Epithelial cell of proximal tubule (primary cell): Measurements from ENCODE around the gene RPN2. TPM values are rescaled to one million over a fixed set of nuclear protein-coding genes. Genes with fewer than 3 reads are reported as not detected.

Source experiments
- DNase-seq: peaks from one replicate; pipeline ENCODE4 v3.0.0-alpha.2; 2011; ENCODE audit warnings: low read depth
- H3K4me3 ChIP-seq: 2 replicates; pipeline ENCODE4 v1.5.1; 2011; ENCODE audit warnings: low read depth, mild to moderate bottlenecking, low read length
- total RNA-seq: library from RNA; depleted of rRNA; stranded (reverse); fragments of >200 nt; gene quantifications from 2 replicates; pipeline ENCODE4 v1.2.3, GENCODE V29; 2015
- TF ChIP-seq, protein P1 (sequence below): conservative IDR thresholded peaks from 2 replicates; pipeline ENCODE4 v1.5.1; 2012; ENCODE audit warnings: low read depth, mild to moderate bottlenecking, low read length

RPN2 gene
- total RNA-seq, 1 donor from 2014 or later: 165 TPM

DNA sequence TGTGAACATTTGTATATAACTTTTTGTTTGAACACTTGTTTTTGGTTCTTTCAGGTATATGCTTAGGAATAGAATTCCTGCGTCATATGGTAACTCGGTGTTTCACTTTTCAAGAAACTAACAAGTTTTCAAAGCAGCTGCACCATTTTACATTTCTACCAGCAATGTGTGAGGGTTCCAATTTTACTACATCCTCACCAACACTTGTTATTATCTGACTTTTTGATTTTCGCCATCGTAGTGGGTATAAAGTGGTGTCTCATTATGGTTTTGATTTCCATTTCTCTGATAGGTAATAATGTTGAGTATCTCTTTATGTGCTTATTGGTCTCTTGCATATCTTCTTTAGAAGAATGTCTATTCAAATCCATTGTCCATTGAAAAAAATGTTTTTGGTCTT lies 39.8 kb downstream of the RPN2 start:
- H3K4me3 ChIP-seq: no peak overlapping the region
- no peak for DNase-seq
- TF ChIP-seq, protein P1, sequence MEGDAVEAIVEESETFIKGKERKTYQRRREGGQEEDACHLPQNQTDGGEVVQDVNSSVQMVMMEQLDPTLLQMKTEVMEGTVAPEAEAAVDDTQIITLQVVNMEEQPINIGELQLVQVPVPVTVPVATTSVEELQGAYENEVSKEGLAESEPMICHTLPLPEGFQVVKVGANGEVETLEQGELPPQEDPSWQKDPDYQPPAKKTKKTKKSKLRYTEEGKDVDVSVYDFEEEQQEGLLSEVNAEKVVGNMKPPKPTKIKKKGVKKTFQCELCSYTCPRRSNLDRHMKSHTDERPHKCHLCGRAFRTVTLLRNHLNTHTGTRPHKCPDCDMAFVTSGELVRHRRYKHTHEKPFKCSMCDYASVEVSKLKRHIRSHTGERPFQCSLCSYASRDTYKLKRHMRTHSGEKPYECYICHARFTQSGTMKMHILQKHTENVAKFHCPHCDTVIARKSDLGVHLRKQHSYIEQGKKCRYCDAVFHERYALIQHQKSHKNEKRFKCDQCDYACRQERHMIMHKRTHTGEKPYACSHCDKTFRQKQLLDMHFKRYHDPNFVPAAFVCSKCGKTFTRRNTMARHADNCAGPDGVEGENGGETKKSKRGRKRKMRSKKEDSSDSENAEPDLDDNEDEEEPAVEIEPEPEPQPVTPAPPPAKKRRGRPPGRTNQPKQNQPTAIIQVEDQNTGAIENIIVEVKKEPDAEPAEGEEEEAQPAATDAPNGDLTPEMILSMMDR: no peak

DNA sequence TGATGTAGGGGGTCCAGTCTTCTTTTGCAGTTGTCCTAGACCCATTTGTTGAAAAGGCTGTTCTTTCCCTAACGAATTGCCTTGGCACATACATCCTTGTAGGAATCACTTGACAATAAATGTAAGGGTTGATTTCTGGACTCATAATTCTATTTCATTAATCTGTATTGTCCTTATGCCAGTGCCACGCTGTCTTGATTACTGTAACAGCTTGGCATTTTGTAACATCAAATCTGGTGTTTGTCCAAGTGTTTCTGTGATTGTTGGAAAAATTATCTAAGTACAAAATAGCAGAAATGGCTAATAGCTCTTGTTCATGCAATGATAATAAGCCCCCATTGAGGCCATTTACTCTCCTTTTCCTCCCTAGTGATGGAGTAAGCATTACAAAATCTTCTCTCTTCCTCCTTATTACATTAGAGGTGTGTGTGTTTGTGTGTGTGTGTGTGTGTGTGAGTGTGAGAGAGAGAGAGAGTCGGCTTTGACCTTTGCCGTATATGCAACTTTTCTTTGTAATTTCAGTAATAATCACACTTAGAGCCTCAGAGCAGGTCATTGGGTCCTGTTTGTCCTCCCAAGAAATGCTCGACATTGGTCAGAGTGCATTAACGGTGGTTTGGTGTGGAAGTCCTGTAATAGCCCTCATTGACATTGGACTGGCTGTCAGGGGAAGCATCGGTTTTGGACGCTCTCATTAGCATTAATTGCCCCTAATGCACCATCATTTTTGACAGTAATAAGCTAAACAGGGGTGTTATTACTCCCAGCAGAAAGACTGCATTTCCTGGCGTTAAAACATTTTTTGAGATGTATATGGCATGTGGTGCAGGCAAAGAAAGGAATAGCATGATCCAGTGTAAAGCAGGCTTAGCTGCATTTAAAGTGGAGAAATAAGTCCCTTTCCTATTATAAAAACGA lies 40.9 kb downstream of the RPN2 start:
- no peak for DNase-seq
- H3K4me3 ChIP-seq: no peak overlapping the region
- TF ChIP-seq, protein P1: no peak

- no peak for DNase-seq
- TF ChIP-seq, protein P1: no peak
- H3K4me3 ChIP-seq: no peak overlapping the region
These were observed 41.6 kb downstream of the RPN2 start for GRCh38 chr20:37220731-37221130.

DNA sequence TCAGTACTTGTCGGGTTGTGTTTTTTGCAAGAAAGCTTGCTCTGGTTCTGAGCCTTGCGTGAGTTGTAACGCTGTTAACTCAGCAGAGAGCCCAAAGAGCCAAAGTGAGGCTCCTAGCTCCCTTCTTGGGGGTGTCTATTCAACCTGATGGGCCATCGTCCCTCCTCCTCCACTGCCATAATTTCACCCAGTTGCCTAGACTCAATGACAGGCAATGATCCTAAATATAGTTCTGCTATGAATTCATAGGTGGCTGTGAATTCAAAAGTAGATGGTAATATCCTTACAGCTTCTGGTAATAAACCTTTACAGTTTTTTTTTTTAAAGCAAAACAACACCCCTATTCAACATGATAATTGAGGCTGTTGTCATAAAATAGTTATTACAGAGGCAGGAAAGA lies 43.0 kb downstream of the RPN2 start:
- TF ChIP-seq, protein P1: no peak
- no peak for DNase-seq
- no peak overlapping the region for H3K4me3 ChIP-seq

- H3K4me3 ChIP-seq: no peak overlapping the region
- TF ChIP-seq, protein P1: no peak
- DNase-seq: peak; percentile 77
These were observed 43.9 kb downstream of the RPN2 start for GRCh38 chr20:37223053-37223452.

GRCh38 chr20:37225146-37225545 lies 46.0 kb downstream of the RPN2 start:
- H3K4me3 ChIP-seq: no peak overlapping the region
- DNase-seq: no peak
- TF ChIP-seq, protein P1: no peak

GRCh38 chr20:37226889-37227288 lies 47.8 kb downstream of the RPN2 start:
- TF ChIP-seq, protein P1: no peak
- no peak for DNase-seq
- no peak overlapping the region for H3K4me3 ChIP-seq
